Measurements from ENCODE around the gene B4GALT1.
"Not testable (repeated sequence)": the region's sequence is repeated elsewhere in the genome, so short reads cannot be mapped to it uniquely, and the experiment has no call there.

Gene B4GALT1

DNA sequence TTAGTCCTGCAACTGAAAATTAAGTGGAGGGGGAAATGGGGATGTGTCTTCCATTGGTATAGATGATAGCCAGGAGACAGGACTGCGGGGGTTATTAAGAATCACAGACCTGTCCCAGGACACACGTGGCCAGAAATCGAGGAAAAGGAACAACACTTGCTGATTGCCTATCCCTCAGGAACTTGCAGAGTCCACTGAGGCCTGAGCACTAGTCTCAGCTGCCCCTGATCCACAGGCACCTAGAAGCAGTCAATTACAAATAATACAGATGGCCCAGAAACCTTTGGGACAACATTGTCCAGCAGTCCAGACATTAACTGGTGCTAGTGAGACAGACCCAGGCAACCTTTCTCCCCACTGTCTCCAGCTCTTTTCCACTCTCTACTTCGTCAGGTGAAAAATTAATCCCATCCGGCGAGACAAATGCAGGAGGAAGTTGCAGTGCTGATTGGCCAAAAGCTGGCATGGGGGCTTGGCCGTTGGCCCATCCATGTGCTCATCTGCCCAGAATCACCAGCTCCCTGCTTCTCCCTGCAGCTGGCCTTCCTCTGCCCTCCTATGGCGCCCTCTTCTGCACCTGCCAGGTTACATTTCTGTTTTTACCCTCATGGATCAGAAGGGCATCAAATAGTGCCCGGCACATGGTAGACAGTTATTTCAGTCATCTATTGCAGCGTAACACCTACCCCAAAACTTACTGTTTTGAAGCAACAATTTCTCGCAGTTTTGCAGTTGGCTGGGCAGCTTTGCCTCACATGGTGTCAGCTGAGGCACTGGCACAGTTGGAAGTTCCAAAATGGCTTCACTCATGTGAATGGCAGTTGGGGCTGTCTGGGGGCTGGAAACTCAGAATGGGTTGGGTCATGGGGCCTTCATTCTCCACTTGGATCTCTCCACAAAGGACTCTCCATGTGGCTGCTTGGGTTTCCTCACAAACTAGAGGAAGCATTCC is 3.6 kb upstream of the B4GALT1 start:
- Mint-ChIP-seq H3K27me3 (no peaks in the 10 kb centered on the region), H3K27ac (peak overlapping the region; percentile 81), H3K9me3 (no peaks in the 10 kb centered on the region), H3K4me3 (no peak overlapping the region), H3K4me1 (peaks cover 32% of the 10 kb centered on the region), H3K36me3 (no peaks in the 10 kb centered on the region)

DNA sequence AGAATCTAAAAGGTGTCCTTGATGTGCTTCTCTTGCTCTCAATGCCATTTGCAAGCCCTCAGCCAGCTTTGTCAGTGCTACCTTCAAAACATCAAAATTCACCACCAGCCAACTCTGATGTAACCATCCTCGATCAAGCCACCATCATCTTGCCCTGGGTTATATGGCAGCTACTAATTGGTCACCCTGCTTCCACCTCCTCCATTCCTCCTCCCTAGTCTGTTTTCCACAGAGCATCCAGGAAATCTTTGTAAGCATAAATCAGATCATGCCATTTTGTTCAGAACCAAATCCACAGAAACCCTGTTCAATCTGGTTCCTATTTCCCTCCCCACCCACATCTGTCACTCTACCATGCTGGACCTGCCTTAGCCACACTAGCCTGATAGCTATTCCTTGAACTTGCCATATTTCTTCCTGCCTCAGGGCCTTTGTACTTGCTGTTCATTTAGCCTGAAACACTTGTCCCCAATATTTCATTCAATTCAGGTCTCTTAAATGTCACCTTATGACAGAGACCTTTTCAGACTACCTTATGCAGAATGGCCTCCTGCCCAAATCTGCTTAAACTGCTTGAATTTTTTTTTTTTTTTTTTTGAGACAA is 1.9 kb upstream of the B4GALT1 start:
- Mint-ChIP-seq H3K4me1 (peaks cover 47% of the 10 kb centered on the region), H3K9me3 (no peaks in the 10 kb centered on the region), H3K27me3 (no peaks in the 10 kb centered on the region), H3K27ac (peak overlapping the region; percentile 20), H3K4me3 (peak overlapping the region; percentile 94), H3K36me3 (peaks cover 4% of the 10 kb centered on the region)

DNA sequence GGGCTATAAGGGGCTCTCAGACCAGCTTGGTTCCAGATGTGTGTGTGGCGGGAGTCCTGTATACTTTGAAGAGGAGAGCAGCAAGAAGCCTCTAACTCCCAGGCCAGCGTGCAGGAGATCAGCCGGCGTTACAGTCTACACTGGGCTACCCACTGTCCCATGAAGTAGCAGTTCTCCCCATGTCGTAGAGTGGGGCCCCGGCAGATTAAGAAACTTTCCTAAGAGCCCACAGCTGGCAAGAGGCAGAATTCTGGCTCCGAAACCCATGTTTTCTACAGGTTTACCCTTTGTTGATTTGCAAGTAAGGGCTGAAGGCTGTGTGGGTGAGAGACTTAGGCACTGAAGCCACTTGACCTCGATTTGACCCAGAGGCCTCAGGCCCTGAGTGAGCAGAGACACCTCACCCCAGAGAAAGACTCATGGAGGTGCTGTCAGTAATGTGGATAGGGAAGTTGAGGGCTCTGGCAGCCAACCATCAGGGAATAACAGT is 881 bp upstream of the B4GALT1 start:
- no peaks in the 10 kb centered on the region for H3K27me3 Mint-ChIP-seq
- peak overlapping the region; percentile 94 for H3K4me3 Mint-ChIP-seq
- peaks cover 57% of the 10 kb centered on the region for H3K4me1 Mint-ChIP-seq
- peaks cover 4% of the 10 kb centered on the region for H3K36me3 Mint-ChIP-seq
- no peaks in the 10 kb centered on the region for H3K9me3 Mint-ChIP-seq
- H3K27ac Mint-ChIP-seq: peak overlapping the region; percentile 95

DNA sequence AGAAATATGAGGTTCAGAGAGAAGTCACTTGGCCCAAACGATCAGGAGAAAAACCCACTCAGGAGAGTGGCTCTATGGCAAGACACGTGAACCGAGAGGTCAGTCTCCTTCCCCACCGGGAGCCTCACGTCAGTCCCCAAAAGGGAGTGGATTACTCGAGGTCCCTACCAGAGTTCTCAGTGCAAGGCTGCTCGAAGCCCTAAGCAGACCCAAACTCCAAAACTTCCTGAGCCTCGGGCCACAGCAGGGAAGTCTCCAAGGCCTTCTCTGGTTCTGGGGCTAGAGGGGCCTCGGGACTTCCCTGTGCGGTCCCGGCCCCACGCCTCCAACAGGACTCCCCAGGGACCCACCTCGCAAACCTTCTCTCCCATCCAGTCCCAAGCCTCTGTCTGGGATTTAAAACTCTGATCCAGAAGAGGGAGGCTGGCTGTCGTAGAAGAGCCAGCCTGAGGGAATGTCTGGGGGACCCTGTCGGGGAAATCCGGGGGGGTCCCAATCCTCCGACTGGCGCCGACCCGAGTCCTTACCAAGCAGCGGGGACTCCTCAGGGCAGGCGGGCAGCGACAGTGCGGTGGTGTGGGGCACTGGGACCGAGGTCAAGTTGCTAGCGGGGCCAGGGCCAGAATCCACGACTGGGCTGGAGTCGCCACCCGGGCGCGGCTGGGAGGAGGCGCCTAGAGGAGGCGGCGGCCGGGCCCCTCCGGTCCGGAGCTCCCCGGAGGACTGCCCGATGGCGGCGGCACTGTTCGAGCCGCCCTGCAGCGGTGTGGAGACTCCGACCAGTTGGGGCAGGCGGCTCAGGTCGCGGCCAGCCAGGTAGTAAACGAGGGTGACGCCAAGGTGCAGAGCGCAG is 679 bp downstream of the B4GALT1 start:
- H3K27ac Mint-ChIP-seq: peak overlapping the region; percentile 86
- H3K4me3 Mint-ChIP-seq: peak overlapping the region; percentile 93
- peaks cover 4% of the 10 kb centered on the region for H3K36me3 Mint-ChIP-seq
- no peaks in the 10 kb centered on the region for H3K27me3 Mint-ChIP-seq
- peaks cover 73% of the 10 kb centered on the region for H3K4me1 Mint-ChIP-seq
- no peaks in the 10 kb centered on the region for H3K9me3 Mint-ChIP-seq

DNA sequence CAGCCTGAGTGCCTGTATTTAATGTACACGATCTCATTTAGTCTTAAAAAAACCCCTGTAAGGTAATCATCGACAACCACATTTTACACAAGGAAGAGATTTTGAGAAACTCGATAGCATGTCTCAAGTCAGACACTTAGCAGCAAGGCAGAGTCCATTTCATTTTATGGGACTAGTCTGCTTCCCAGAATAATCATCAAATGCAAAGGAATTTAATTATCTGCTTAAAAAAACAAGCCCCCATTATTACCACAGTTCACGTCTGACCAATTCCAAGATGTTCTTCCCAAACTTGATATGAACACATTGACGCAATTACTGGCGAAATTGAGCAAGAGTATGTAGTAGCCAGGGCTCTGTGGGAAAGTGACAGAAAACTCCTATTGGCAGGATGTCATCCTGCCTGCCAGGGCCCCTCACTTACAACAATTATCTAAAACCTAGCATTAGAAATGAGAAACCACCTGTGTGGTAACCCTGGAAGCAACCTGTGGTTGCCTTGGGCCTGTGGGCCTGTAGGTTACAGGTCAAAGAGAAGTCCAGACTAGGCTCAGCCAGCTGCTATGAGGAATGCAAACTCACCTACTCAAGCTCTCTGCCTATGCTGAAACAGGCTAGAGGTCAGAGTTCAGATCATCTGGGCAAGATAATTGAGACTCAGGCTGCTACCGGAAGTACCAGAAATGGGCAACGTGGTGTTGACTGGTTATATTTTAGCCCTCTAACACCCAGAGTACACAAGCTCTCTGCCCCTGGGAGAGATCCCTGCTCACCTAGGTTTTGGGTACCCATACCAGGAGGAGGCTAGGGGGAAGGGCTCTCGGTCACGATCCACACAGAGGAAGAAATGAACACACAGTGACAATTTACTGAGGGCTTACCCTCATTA is 1.6 kb downstream of the B4GALT1 start:
- Mint-ChIP-seq H3K36me3 (peaks cover 4% of the 10 kb centered on the region), H3K4me3 (peak overlapping the region; percentile 93), H3K4me1 (peaks cover 78% of the 10 kb centered on the region), H3K27ac (peak overlapping the region; percentile 86), H3K9me3 (no peaks in the 10 kb centered on the region), H3K27me3 (no peaks in the 10 kb centered on the region)

DNA sequence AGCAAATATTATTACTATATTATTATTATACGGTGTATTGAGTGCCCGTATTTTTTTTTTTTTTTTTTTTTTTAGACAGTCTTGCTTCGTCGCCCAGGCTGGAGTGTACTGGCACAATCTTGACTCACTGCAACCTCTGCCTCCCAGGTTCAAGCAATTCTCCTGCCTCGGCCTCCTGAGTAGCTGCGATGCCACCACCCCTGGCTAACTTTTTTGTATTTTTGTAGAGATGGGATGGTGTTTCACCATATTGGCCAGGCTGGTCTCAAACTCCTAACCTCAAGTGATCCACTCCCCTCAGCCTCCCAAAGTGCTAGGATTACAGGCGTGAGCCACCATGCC is 2.2 kb downstream of the B4GALT1 start:
- H3K36me3 Mint-ChIP-seq, H3K27me3 Mint-ChIP-seq, H3K9me3 Mint-ChIP-seq: not testable (repeated sequence)
- peaks cover 79% of the 10 kb centered on the region for H3K4me1 Mint-ChIP-seq
- peak overlapping the region; percentile 93 for H3K4me3 Mint-ChIP-seq
- peak overlapping the region; percentile 86 for H3K27ac Mint-ChIP-seq

DNA sequence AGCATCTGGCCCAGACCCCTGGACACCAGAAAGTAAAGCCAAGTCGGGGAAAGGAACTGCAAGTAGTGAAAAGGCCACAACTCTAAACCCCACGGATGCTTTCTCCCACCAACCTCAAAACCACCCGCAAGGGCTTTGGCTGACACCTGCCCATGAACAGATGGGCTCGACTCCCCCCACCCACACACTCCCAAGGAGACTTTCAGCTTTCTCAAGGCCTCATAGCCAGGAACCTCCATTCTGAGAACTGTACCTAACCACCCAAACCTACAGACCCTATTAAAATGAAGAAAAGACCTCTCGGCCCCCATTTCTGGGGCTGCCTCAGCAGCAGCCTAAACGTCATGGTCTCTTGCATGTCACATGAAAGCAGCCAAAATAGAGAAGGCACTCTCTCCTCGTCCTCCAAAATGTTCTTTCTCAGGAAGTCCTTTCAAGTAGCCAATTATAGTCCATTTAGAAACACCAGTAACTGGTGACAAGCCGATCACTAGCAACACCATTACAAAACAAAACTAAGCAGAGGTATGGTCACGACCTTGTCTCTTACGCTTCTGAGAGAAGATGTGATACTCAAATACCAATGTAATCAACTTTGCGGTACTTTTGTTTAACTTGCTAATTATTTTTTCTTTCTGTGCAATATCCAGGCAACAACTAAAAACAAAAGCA is 2.9 kb downstream of the B4GALT1 start:
- H3K4me3 Mint-ChIP-seq: peak overlapping the region; percentile 93
- H3K27ac Mint-ChIP-seq: peak overlapping the region; percentile 97
- no peaks in the 10 kb centered on the region for H3K9me3 Mint-ChIP-seq
- H3K27me3 Mint-ChIP-seq: no peaks in the 10 kb centered on the region
- peaks cover 84% of the 10 kb centered on the region for H3K4me1 Mint-ChIP-seq
- H3K36me3 Mint-ChIP-seq: peaks cover 4% of the 10 kb centered on the region

DNA sequence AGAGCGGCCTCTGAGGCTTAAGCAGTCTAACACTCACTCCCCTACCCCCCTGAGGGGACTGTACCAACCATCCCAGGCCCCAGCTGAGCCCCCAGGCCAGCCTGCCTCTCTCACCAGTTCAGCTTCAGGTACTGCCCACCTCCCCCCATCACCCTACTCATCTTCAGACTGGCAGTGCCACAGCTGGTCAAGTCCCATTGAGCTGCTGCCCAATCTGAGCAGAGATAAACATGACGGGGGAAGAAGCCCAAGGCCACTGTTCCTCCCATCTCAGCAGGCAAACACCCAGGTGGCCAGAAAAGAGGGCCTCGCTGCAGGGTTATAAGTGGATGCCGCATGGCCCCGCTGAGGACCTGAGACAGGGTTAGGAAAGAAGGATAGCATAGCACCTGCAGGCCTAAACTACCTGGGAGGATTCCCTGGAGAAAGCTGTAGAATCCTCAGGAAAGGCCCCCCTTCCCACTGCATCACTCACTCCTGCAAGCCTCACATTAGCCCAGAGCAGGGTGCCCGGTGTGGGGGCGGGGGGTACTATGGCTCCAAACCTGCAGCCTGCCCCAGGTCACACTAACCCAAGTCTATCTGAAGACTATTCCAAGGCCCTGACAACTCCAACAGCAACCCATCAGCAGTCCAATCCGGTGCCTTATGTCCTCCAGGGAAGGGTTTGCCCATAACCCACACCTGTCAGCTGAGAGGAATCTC is 3.6 kb downstream of the B4GALT1 start:
- Mint-ChIP-seq H3K4me3 (peak overlapping the region; percentile 93), H3K9me3 (no peaks in the 10 kb centered on the region), H3K36me3 (peaks cover 4% of the 10 kb centered on the region), H3K27ac (peak overlapping the region; percentile 97), H3K4me1 (peaks cover 84% of the 10 kb centered on the region), H3K27me3 (no peaks in the 10 kb centered on the region)

DNA sequence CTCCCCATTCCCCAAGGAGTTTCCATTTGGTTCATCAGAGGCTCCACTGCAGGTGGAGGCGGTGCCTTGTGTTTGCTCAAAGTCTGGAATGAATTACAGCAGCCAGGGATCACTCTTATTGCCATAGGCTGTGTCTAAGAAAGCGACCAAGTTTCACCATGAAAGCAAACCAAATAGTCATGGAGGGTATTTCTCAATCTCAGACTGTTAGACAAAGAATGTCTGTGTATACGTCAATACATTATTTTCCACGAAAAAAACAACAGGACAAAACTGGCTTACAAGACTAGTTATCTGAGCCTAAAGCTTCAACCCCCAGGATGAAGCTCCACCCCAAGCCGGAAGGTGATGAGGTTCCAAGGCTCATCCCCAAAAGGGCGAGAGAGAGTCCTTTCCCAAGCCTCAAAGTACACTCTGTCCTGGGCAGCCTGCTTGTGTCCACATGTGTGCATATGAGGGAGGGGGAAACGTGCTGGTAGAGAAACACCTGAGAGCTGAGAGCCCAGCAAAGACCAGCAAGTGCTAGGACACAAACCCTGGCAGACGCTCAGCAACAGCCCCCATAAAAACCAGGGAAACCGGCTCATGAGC is 4.3 kb downstream of the B4GALT1 start:
- H3K27me3 Mint-ChIP-seq: no peaks in the 10 kb centered on the region
- H3K4me3 Mint-ChIP-seq: peak overlapping the region; percentile 43
- H3K27ac Mint-ChIP-seq: peak overlapping the region; percentile 93
- H3K9me3 Mint-ChIP-seq: no peaks in the 10 kb centered on the region
- H3K36me3 Mint-ChIP-seq: peaks cover 4% of the 10 kb centered on the region
- peaks cover 84% of the 10 kb centered on the region for H3K4me1 Mint-ChIP-seq

DNA sequence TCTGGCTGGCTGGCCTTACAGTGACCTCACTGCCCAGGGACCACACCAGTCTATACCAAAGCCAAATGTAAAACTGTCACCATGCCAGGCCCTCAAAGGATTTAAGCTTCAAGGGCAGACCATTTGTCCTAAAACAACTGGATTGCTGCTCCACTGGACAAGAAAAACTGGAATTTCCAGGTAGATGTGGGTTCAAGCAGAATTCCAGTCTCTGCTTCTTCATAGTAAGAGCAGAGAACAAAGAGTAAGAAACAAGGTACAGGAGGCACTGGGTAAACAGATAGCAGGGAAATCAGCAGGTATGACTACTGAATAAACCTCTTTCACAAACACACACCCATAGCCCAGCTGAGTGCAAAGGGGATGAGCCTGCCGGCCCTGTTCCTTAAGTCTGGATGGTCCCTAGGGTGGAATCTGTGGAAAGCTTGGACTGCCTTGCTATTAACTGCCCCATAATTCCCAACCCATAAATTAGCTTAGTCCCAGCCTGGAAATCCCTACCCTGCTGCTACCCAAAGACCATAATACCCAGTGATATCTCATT is 5.5 kb downstream of the B4GALT1 start:
- H3K9me3 Mint-ChIP-seq: no peaks in the 10 kb centered on the region
- H3K4me1 Mint-ChIP-seq: peaks cover 89% of the 10 kb centered on the region
- H3K4me3 Mint-ChIP-seq: peak overlapping the region; percentile 86
- H3K27ac Mint-ChIP-seq: peak overlapping the region; percentile 93
- H3K36me3 Mint-ChIP-seq: peaks cover 4% of the 10 kb centered on the region
- H3K27me3 Mint-ChIP-seq: no peaks in the 10 kb centered on the region

DNA sequence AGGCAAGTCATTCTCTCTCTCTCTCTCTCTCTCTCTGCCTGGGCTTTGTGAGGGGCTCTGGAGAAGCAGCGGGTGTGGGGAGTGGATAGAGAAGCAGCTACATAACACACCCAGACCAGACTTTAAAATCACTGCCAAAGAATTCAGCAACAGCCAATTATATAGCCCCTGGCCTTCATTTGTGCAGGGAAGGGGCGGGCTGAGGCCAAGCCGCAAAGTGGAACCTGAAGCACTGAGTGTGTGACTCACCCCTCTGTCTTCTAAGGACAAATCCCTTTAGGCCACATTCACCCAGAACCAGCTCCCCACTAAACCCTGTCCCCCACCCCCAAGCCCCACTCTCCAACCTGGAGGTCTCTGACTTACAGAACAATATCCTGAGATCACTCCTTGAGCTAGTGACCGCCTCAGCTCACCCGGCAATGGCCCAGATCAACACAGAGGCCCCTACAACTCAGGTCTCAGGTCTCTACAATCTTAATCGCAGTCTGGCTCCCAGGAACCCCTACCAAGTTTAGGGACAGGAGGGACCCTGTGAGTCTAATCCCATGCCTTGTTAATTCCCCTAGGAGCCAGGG is 6.0 kb downstream of the B4GALT1 start:
- Mint-ChIP-seq H3K27ac (peak overlapping the region; percentile 93), H3K27me3 (no peaks in the 10 kb centered on the region), H3K4me3 (peak overlapping the region; percentile 86), H3K36me3 (peaks cover 4% of the 10 kb centered on the region), H3K4me1 (peaks cover 90% of the 10 kb centered on the region), H3K9me3 (no peaks in the 10 kb centered on the region)

DNA sequence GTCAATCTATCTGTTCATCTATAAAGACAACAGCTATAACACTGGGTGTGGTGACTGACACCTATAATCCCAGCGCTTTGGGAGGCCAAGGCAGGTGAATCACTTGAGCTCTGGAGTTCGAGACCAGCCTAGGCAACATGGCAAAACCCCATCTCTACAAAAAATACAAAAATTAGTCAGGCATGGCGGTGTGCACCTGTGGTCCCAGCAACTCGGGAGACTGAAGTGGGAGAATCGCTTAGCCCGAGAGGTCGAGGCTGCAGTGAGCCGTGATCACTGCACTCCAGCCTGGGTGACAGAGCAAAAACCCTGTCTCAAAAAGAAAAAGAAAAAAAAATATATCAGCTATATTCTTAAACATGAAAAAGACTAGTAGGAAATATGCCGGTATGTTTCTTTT is 6.7 kb downstream of the B4GALT1 start:
- H3K4me3 Mint-ChIP-seq: peak overlapping the region; percentile 81
- H3K27me3 Mint-ChIP-seq: not testable (repeated sequence)
- peak overlapping the region; percentile 93 for H3K27ac Mint-ChIP-seq

DNA sequence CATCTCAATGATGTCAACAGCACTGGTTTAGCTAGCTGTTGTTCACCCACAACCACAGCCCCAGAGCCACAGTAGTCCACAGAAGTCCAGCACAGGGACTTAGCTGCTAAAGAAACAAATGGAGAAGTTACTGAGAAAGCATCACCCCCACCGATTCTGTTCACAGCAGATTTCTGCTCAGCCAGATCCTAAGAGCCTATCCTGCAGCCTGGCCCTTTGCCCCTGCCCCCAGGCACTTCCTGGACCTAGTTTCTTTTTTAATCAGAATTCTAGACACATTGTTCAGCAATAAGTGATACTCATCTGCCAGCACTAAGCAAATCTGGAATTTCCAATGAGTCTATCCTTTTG is 7.4 kb downstream of the B4GALT1 start:
- H3K27me3 Mint-ChIP-seq: no peaks in the 10 kb centered on the region
- peaks cover 7% of the 10 kb centered on the region for H3K36me3 Mint-ChIP-seq
- peak overlapping the region; percentile 81 for H3K4me3 Mint-ChIP-seq
- H3K4me1 Mint-ChIP-seq: peaks cover 93% of the 10 kb centered on the region
- H3K27ac Mint-ChIP-seq: peak overlapping the region; percentile 93
- H3K9me3 Mint-ChIP-seq: no peaks in the 10 kb centered on the region

More for the DNA sequence above, 6.7 kb downstream of the B4GALT1 start:
- H3K4me1 Mint-ChIP-seq: peaks cover 92% of the 10 kb centered on the region
- H3K9me3 Mint-ChIP-seq, H3K36me3 Mint-ChIP-seq: not testable (repeated sequence)
